ENCODE measurements around the gene KLF4. TPM values are rescaled to one million over a fixed set of nuclear protein-coding genes. Genes with fewer than 3 reads are reported as not detected.

The KLF4 gene
- total and polyA plus RNA-seq, 2 of the 13 experiments (the other 11 are each of a cell fraction or from before 2014, with no cell fraction given): 0.20 to 0.37 TPM

DNA sequence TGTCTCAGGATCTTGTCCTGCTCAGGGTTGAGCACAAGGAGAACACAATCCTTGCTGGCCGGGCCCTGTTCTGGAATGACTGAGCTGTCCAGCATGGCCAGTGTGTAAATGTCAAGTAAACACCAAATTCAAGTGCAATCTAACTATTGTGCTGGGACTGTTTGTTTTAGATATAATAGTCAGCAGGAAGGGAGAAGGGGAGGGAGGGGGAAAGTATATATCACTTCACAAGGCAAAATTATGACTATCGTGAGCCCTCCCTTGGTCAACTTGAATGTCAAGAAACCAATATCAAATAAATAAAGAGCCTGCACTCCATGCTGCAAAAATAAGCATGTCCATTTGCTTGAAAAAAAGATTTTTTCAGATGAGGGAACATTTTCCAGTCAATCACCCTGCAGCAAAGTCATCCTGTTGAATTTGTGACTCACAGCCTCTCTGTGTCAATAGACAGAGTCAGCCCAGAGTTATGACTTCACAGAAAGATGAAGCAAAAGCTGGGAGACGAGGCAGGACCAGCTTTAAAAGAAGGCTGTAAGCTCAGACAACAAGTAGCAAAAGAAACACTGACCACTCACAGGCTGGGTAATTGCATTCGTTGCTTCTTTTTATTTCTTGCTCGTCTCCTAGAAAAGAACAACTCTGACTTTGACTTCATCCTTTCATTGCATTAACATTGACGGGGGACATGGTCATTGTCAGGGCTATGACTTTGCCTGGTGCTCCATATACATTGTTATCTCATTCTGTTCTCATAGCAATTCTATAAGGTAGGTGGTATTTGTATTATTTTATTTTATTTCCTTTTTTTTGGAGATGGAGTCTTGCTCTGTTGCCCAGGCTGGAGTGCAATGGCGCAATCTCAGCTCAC lies 15.3 kb upstream of the KLF4 start (continued):
- no peak for TF ChIP-seq ZNF382 (CRISPR knock-in tag; IDR thresholded peaks at IDR 0.05; ENCODE audit: borderline replicate concordance)
- TF ChIP-seq PHB2 (IDR thresholded peaks at IDR 0.05; ENCODE audit: partially characterized antibody): no peak
- TF ChIP-seq, protein P1, sequence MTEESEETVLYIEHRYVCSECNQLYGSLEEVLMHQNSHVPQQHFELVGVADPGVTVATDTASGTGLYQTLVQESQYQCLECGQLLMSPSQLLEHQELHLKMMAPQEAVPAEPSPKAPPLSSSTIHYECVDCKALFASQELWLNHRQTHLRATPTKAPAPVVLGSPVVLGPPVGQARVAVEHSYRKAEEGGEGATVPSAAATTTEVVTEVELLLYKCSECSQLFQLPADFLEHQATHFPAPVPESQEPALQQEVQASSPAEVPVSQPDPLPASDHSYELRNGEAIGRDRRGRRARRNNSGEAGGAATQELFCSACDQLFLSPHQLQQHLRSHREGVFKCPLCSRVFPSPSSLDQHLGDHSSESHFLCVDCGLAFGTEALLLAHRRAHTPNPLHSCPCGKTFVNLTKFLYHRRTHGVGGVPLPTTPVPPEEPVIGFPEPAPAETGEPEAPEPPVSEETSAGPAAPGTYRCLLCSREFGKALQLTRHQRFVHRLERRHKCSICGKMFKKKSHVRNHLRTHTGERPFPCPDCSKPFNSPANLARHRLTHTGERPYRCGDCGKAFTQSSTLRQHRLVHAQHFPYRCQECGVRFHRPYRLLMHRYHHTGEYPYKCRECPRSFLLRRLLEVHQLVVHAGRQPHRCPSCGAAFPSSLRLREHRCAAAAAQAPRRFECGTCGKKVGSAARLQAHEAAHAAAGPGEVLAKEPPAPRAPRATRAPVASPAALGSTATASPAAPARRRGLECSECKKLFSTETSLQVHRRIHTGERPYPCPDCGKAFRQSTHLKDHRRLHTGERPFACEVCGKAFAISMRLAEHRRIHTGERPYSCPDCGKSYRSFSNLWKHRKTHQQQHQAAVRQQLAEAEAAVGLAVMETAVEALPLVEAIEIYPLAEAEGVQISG (CRISPR knock-in tag; IDR thresholded peaks at IDR 0.05): no peak
- TF ChIP-seq, protein P2, sequence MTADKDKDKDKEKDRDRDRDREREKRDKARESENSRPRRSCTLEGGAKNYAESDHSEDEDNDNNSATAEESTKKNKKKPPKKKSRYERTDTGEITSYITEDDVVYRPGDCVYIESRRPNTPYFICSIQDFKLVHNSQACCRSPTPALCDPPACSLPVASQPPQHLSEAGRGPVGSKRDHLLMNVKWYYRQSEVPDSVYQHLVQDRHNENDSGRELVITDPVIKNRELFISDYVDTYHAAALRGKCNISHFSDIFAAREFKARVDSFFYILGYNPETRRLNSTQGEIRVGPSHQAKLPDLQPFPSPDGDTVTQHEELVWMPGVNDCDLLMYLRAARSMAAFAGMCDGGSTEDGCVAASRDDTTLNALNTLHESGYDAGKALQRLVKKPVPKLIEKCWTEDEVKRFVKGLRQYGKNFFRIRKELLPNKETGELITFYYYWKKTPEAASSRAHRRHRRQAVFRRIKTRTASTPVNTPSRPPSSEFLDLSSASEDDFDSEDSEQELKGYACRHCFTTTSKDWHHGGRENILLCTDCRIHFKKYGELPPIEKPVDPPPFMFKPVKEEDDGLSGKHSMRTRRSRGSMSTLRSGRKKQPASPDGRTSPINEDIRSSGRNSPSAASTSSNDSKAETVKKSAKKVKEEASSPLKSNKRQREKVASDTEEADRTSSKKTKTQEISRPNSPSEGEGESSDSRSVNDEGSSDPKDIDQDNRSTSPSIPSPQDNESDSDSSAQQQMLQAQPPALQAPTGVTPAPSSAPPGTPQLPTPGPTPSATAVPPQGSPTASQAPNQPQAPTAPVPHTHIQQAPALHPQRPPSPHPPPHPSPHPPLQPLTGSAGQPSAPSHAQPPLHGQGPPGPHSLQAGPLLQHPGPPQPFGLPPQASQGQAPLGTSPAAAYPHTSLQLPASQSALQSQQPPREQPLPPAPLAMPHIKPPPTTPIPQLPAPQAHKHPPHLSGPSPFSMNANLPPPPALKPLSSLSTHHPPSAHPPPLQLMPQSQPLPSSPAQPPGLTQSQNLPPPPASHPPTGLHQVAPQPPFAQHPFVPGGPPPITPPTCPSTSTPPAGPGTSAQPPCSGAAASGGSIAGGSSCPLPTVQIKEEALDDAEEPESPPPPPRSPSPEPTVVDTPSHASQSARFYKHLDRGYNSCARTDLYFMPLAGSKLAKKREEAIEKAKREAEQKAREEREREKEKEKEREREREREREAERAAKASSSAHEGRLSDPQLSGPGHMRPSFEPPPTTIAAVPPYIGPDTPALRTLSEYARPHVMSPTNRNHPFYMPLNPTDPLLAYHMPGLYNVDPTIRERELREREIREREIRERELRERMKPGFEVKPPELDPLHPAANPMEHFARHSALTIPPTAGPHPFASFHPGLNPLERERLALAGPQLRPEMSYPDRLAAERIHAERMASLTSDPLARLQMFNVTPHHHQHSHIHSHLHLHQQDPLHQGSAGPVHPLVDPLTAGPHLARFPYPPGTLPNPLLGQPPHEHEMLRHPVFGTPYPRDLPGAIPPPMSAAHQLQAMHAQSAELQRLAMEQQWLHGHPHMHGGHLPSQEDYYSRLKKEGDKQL (CRISPR knock-in tag; IDR thresholded peaks at IDR 0.05; ENCODE audit: low read depth): no peak; the same call in 1 of the 2 replicates
- no peak for TF ChIP-seq ZNF616 (CRISPR knock-in tag; IDR thresholded peaks at IDR 0.05; ENCODE audit: low read depth)
- no peak for TF ChIP-seq RORA (CRISPR knock-in tag; IDR thresholded peaks at IDR 0.05)
- TF ChIP-seq RBAK (CRISPR knock-in tag; IDR thresholded peaks at IDR 0.05): peak; percentile 58; the same call in 1 of the 2 replicates
- TF ChIP-seq, protein P3, sequence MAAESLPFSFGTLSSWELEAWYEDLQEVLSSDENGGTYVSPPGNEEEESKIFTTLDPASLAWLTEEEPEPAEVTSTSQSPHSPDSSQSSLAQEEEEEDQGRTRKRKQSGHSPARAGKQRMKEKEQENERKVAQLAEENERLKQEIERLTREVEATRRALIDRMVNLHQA (CRISPR knock-in tag; IDR thresholded peaks at IDR 0.05): no peak
- peak; percentile 38; the same call in 1 of the 2 replicates for TF ChIP-seq FOXK1 (CRISPR knock-in tag; IDR thresholded peaks at IDR 0.05; ENCODE audit: borderline replicate concordance, low read depth)
- TF ChIP-seq ZNF557 (CRISPR knock-in tag; IDR thresholded peaks at IDR 0.05): no peak
- no peak for TF ChIP-seq ZNF446 (CRISPR knock-in tag; IDR thresholded peaks at IDR 0.05)
- TF ChIP-seq FOSL2 (CRISPR knock-in tag; IDR thresholded peaks at IDR 0.05): peak; percentile 99
- TF ChIP-seq KLF6 (CRISPR knock-in tag; IDR thresholded peaks at IDR 0.05): no peak
- TF ChIP-seq IRF2 (CRISPR knock-in tag; IDR thresholded peaks at IDR 0.05): peak; percentile 14; the same call in 1 of the 2 replicates
- TF ChIP-seq MEIS2 (CRISPR knock-in tag; IDR thresholded peaks at IDR 0.05): no peak
- TF ChIP-seq ZFP82 (CRISPR knock-in tag; IDR thresholded peaks at IDR 0.05; ENCODE audit: borderline replicate concordance): no peak
- TF ChIP-seq SALL1 (CRISPR knock-in tag; IDR thresholded peaks at IDR 0.05): peak; percentile 40; the same call in 1 of the 2 replicates
- TF ChIP-seq NCOA2 (CRISPR knock-in tag; IDR thresholded peaks at IDR 0.05): 0 out of 2 replicates have a peak, but pooled peaks have one; percentile 20
- TF ChIP-seq RCOR2 (CRISPR knock-in tag; IDR thresholded peaks at IDR 0.05): no peak
- no peak for TF ChIP-seq ZBTB1 (CRISPR knock-in tag; IDR thresholded peaks at IDR 0.05; ENCODE audit: borderline replicate concordance)

Measured in HepG2 (cell line).